K562 (cell line): ENCODE measurements around the gene GCDH. TPM values are rescaled to one million over a fixed set of nuclear protein-coding genes. Genes with fewer than 3 reads are reported as not detected.

ENCODE experiments used
- ATF7 ChIP-seq: fragments of 450-650 bp; IDR thresholded peaks from 2 replicates; pipeline ENCODE4 v1.7.1; 2014; ENCODE audit warnings: mild to moderate bottlenecking, moderate library complexity
- CEBPZ ChIP-seq: fragments of 150-350 bp; IDR thresholded peaks from 2 replicates; pipeline ENCODE4 v1.6.1; 2014; ENCODE audit warnings: low read depth, mild to moderate bottlenecking, low read length, borderline replicate concordance
- PCBP1 ChIP-seq: fragments of 200-400 bp; formaldehyde crosslinking; IDR thresholded peaks from 2 replicates; pipeline ENCODE4 v1.6.1; 2018; ENCODE audit warnings: mild to moderate bottlenecking, low read depth, low read length; ENCODE audit not compliant: poor library complexity, severe bottlenecking
- PHB ChIP-seq: fragments of 250-450 bp; sonication (Bioruptor Pico); IDR thresholded peaks from 2 replicates; pipeline ENCODE4 v1.5.0; 2021
- SP2 ChIP-seq: IDR thresholded peaks from 2 replicates; pipeline ENCODE4 v1.6.1; 2011; ENCODE audit warnings: mild to moderate bottlenecking, low read depth, low read length, moderate library complexity; ENCODE audit not compliant: poor library complexity, severe bottlenecking; ENCODE audit errors: extremely low read depth
- ZBTB2 ChIP-seq: fragments of 450-650 bp; IDR thresholded peaks from 2 replicates; pipeline ENCODE4 v1.6.1; 2016; ENCODE audit warnings: antibody characterized with exemption
- ZBTB26 ChIP-seq: fragments of 450-650 bp; formaldehyde crosslinking; IDR thresholded peaks from 2 replicates; pipeline ENCODE4 v1.4.0; 2022; ENCODE audit warnings: missing genetic modification characterization
- ZBTB40 ChIP-seq, 2 experiments: fragments of 450-650 bp in 1 of 2; sonication (generic) in 1 of 2; formaldehyde crosslinking in 1 of 2; IDR thresholded peaks; 2 replicates each; pipeline versions ENCODE4 v1.7.1 to v1.9.0; 2016 to 2022; ENCODE audit warnings: inconsistent platforms in 1 of 2, mild to moderate bottlenecking in 1 of 2, missing genetic modification reagents in 1 of 2
- ZNF766 ChIP-seq: fragments of 200-800 bp; sonication (Bioruptor generic); conservative IDR thresholded peaks from 2 replicates; pipeline ENCODE4 v1.6.1; 2016; ENCODE audit warnings: missing genetic modification characterization, missing compliant biosample characterization
- polyA plus RNA-seq, 8 experiments: library from polyadenylated mRNA; depleted of rRNA in 4 of 8; stranded (reverse) in 5 of 8; unstranded in 3 of 8; fragments of >200 nt; fragmentation: Nextera tagmentation in 2 of 8; fragmentation: Illumina TruSeq in 1 of 8; extraction: Ambion mirVana in 2 of 8; extraction: Trizol in 1 of 8; gene quantifications; 2 replicates each; pipeline versions ENCODE4 v1.2.1 to v1.2.3, GENCODE V29; 2011 to 2014; ENCODE audit warnings: inconsistent platforms in 1 of 8, missing spikeins in 1 of 8
- total RNA-seq, 7 experiments: library from RNA; depleted of rRNA in 6 of 7; stranded (reverse); fragments of >200 nt in 6 of 7; fragmentation: Illumina TruSeq in 2 of 7; extraction: Trizol in 2 of 7; gene quantifications; 2 replicates each; pipeline versions ENCODE4 v1.2.1 to v1.2.3, GENCODE V29; 2011 to 2021; ENCODE audit warnings: low replicate concordance in 1 of 7

GCDH gene
- total and polyA plus RNA-seq, 9 of the 15 experiments (the other 6 are each of a cell fraction or from before 2014, with no cell fraction given) = 2.9 to 50.8 (median 19.1) TPM

GRCh38 chr19:12890787-12891552 is at the start of gene GCDH (continued):
- TF ChIP-seq CEBPZ = 0 out of 2 replicates have a peak, but pooled peaks have one; percentile 13
- TF ChIP-seq ZBTB26 (CRISPR knock-in tag) = no peak
- TF ChIP-seq ATF7 = peak; percentile 82
- TF ChIP-seq ZNF766 = no peak
- TF ChIP-seq SP2 = peak; percentile 23
- no peak for TF ChIP-seq PHB (CRISPR knock-in tag)
- TF ChIP-seq ZBTB40 (IDR thresholded peaks at IDR 0.05) = no peak
- 0 out of 2 replicates have a peak, but pooled peaks have one; percentile 32 for TF ChIP-seq ZBTB40 (CRISPR knock-in tag; IDR thresholded peaks at IDR 0.05)
- 0 out of 2 replicates have a peak, but pooled peaks have one; percentile 21 for TF ChIP-seq ZBTB2
- TF ChIP-seq PCBP1 = peak; percentile 84
